Prostate gland (tissue), 2 donors: ENCODE data around the gene ISG15.

Experiments
- POLR2AphosphoS5 ChIP-seq: sonication (generic); formaldehyde crosslinking; IDR thresholded peaks from one replicate; pipeline ENCODE4 v1.6.1; 2017; ENCODE audit warnings: antibody characterized with exemption
- TF ChIP-seq, protein P1 (sequence below), 4 experiments: fragments of 200-600 bp in 2 of 4; fragments of 450-650 bp in 2 of 4; sonication (generic) in 2 of 4; IDR thresholded peaks; 1 replicate in 3 of 4; 2 replicates in 1 of 4; pipeline ENCODE4 v1.5.1; 2016 to 2019; ENCODE audit warnings: antibody characterized with exemption in 4 of 4, mild to moderate bottlenecking in 2 of 4, moderate library complexity in 2 of 4

DNA sequence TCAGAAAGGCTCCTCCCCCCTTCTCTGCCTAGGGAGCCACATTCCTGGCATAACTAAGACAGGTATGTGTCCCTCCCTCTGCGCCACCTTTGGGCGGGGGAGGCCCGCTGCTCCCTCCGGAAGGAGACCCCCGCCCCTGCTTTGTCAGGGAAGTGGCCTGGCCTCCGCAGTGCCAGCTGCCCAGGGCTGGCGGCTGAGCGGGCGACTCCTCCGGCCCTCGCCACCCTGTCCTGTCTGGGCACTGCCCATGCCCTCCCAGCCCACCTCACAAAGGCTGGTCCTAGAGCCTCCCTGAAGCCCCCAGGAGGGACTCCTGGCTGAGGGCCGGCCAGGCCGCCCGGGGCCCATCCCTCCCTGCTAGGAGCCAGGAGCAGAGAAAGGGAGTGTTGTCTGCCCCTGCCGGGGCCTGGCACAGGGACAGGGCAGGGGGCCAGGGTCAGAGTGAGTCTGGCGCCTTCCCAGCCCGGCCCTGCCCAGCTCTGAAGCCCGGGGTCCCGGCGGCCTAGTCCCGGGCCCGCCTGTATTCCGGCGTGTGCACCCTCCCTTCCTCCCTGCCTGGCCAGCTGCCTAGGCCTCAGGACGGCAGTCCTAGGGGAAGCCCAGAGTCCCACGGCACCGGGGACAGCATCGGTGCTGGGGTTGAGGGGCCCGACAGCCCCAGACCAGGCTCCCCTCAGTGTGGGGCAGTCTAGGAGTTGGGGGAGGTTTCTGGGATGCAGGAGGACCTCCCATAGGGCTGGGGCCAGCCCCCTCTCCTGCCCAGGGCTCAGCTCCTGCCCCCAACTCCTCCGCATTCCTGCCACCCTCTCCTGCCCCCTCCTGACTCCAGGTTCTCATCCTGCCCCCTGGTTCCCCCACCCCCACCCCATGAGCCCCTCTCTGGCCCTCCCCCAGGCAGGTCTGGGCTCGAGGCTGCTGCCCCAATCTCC is 11.7 kb downstream of the ISG15 start:
- peak; percentile 74 for TF ChIP-seq POLR2AphosphoS5
- TF ChIP-seq, protein P1, sequence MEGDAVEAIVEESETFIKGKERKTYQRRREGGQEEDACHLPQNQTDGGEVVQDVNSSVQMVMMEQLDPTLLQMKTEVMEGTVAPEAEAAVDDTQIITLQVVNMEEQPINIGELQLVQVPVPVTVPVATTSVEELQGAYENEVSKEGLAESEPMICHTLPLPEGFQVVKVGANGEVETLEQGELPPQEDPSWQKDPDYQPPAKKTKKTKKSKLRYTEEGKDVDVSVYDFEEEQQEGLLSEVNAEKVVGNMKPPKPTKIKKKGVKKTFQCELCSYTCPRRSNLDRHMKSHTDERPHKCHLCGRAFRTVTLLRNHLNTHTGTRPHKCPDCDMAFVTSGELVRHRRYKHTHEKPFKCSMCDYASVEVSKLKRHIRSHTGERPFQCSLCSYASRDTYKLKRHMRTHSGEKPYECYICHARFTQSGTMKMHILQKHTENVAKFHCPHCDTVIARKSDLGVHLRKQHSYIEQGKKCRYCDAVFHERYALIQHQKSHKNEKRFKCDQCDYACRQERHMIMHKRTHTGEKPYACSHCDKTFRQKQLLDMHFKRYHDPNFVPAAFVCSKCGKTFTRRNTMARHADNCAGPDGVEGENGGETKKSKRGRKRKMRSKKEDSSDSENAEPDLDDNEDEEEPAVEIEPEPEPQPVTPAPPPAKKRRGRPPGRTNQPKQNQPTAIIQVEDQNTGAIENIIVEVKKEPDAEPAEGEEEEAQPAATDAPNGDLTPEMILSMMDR (IDR thresholded peaks at IDR 0.05), result no peak
